HepG2 (cell line): Measurements from ENCODE around the gene MYO1B. TPM values are rescaled to one million over a fixed set of nuclear protein-coding genes. Genes with fewer than 3 reads are reported as not detected.

Experiments
- ATAC-seq: fragments of 200-7000 bp; cut with Tn5 transposase; 3 replicates; pipeline ENCODE4 v1.9.1; 2020; ENCODE audit warnings: mild to moderate bottlenecking, moderate library complexity
- BruUV-seq: library from RNA; stranded (reverse); fragments of 400-500 nt; replicated peaks from 2 replicates; lab custom pipeline; 2021; lab: Mats Ljungman, UMichigan
- CTCF ChIA-PET: fragments of 300-600 bp; formaldehyde crosslinking; extraction: SDS; loops from one replicate; lab custom pipeline; 2021; ENCODE audit warnings: low total read pairs, inconsistent platforms, low intra/inter-chr PET ratio; lab: Yijun Ruan, JAX
- POLR2A ChIA-PET: fragments of 350-600 bp; sonication (Branson Sonifier 250); formaldehyde crosslinking; loops from one replicate; lab custom pipeline; 2020; ENCODE audit warnings: antibody characterized with exemption, inconsistent platforms; lab: Yijun Ruan, JAX
- DNase-seq: peaks from one replicate; pipeline ENCODE4 v3.0.0-alpha.2; 2015; ENCODE audit warnings: low spot score
- FAIRE-seq: peaks from 3 replicates; lab custom pipeline; 2011; peaks lifted over from hg19 to GRCh38; lab: Jason Lieb, UNC
- H2AFZ ChIP-seq: one replicate; pipeline ENCODE4 v1.6.1; 2011; ENCODE audit warnings: low read length, inconsistent platforms
- H3K27ac ChIP-seq: fragments of 300-600 bp; 3 replicates; pipeline ENCODE4 v1.8.0; 2011; ENCODE audit warnings: mixed run types, mild to moderate bottlenecking, mixed read lengths, low read length, inconsistent platforms; ENCODE audit not compliant: insufficient read depth; ENCODE audit errors: extremely low read length
- H3K27me3 ChIP-seq, 2 experiments: fragments of 200-600 bp in 1 of 2; 2 replicates in 1 of 2; 3 replicates in 1 of 2; pipeline versions ENCODE4 v1.6.0 to v1.8.0; 2011; ENCODE audit warnings: low read length in 2 of 2, mild to moderate bottlenecking in 2 of 2, moderate library complexity in 2 of 2, inconsistent platforms in 1 of 2; ENCODE audit not compliant: insufficient read depth in 2 of 2, control insufficient read depth in 1 of 2
- H3K36me3 ChIP-seq, 2 experiments: fragments of 200-600 bp in 1 of 2; replicated peaks in 1 of 2; 2 replicates in 1 of 2; 3 replicates in 1 of 2; pipeline versions ENCODE4 v1.5.1 to v1.8.0; 2011; ENCODE audit warnings: low read length in 2 of 2, inconsistent platforms in 1 of 2; ENCODE audit not compliant: insufficient read depth in 2 of 2, control insufficient read depth in 1 of 2
- H3K4me1 ChIP-seq: 2 replicates; pipeline ENCODE4 v1.5.1; 2012; ENCODE audit warnings: low read length, inconsistent platforms; ENCODE audit not compliant: insufficient read depth
- H3K4me2 ChIP-seq: 2 replicates; pipeline ENCODE4 v1.6.0; 2011; ENCODE audit warnings: low read depth, low read length, inconsistent platforms
- H3K4me3 ChIP-seq, 3 experiments: fragments of 200-600 bp in 1 of 3; sonication (generic), shearing (Covaris generic) in 1 of 3; replicated peaks in 1 of 3; 2 replicates each; pipeline ENCODE4 v1.5.1; 2011 to 2016; ENCODE audit warnings: low read length in 3 of 3, inconsistent platforms in 2 of 3, low read depth in 2 of 3, mild to moderate bottlenecking in 2 of 3, control low read depth in 1 of 3, mixed read lengths in 1 of 3; ENCODE audit not compliant: insufficient read depth in 1 of 3
- H3K79me2 ChIP-seq: one replicate; pipeline ENCODE4 v1.6.1; 2011; ENCODE audit warnings: low read length, inconsistent platforms; ENCODE audit not compliant: insufficient read depth
- H3K9ac ChIP-seq: 2 replicates; pipeline ENCODE4 v1.6.0; 2011; ENCODE audit warnings: mild to moderate bottlenecking, low read depth, low read length, inconsistent platforms; ENCODE audit not compliant: insufficient read depth
- H3K9me3 ChIP-seq: 2 replicates; pipeline ENCODE4 v1.5.1; 2012; ENCODE audit warnings: mild to moderate bottlenecking, low read length
- H4K20me1 ChIP-seq: 2 replicates; pipeline ENCODE4 v1.6.0; 2011; ENCODE audit warnings: inconsistent platforms, mild to moderate bottlenecking, low read length, moderate library complexity; ENCODE audit not compliant: insufficient read depth
- ARNT2 ChIP-seq: sonication (generic); formaldehyde crosslinking; IDR thresholded peaks from 2 replicates; pipeline ENCODE4 v1.8.0; 2022; ENCODE audit warnings: mild to moderate bottlenecking, low read depth, missing genetic modification reagents, moderate library complexity
- CC2D1A ChIP-seq: sonication (generic); formaldehyde crosslinking; IDR thresholded peaks from 2 replicates; pipeline ENCODE4 v1.8.1; 2023; ENCODE audit warnings: mild to moderate bottlenecking, missing genetic modification reagents
- CEBPG ChIP-seq: IDR thresholded peaks from 2 replicates; pipeline ENCODE4 v1.6.1; 2016
- ELF1 ChIP-seq: sonication (generic); formaldehyde crosslinking; IDR thresholded peaks from 2 replicates; pipeline ENCODE4 v1.4.0; 2020; ENCODE audit warnings: missing genetic modification reagents
- HDAC1 ChIP-seq: sonication (generic); formaldehyde crosslinking; IDR thresholded peaks from 2 replicates; pipeline ENCODE4 v1.5.1; 2020; ENCODE audit warnings: mild to moderate bottlenecking, missing genetic modification reagents
- JUNB ChIP-seq: sonication (generic); formaldehyde crosslinking; IDR thresholded peaks from 2 replicates; pipeline ENCODE4 v1.8.0; 2022; ENCODE audit warnings: missing genetic modification reagents, mild to moderate bottlenecking, borderline replicate concordance
- SKI ChIP-seq: fragments of 450-650 bp; IDR thresholded peaks from one replicate; pipeline ENCODE4 v1.6.1; 2018; ENCODE audit warnings: mild to moderate bottlenecking; ENCODE audit not compliant: partially characterized antibody
- ZBTB8A ChIP-seq: sonication (generic); formaldehyde crosslinking; IDR thresholded peaks from 2 replicates; pipeline ENCODE4 v1.4.0; 2020; ENCODE audit warnings: mild to moderate bottlenecking, low read depth, missing genetic modification reagents, borderline replicate concordance
- ZMYM2 ChIP-seq: sonication (generic); formaldehyde crosslinking; IDR thresholded peaks from 2 replicates; pipeline ENCODE4 v1.8.0; 2022; ENCODE audit warnings: mild to moderate bottlenecking, missing genetic modification reagents
- ZNF468 ChIP-seq: sonication (generic); formaldehyde crosslinking; IDR thresholded peaks from 2 replicates; pipeline ENCODE4 v1.8.0; 2022; ENCODE audit warnings: mild to moderate bottlenecking, moderate library complexity, missing genetic modification reagents
- ZNF7 ChIP-seq: IDR thresholded peaks from 2 replicates; pipeline ENCODE4 v1.6.1; 2016; ENCODE audit warnings: missing biosample characterization, missing genetic modification reagents
- ZNF749 ChIP-seq: sonication (generic); formaldehyde crosslinking; IDR thresholded peaks from 2 replicates; pipeline ENCODE4 v1.8.0; 2022; ENCODE audit warnings: mild to moderate bottlenecking, missing genetic modification reagents, moderate library complexity, borderline replicate concordance
- WGBS: methylation state at CpG from one replicate; pipeline ENCODE4 v1.1.6; 2017; ENCODE audit warnings: low lambda C conversion rate; 5-methylcytosine and 5-hydroxymethylcytosine counted together
- in situ Hi-C: cut with HindIII; loops from 2 replicates; pipeline ENCODE4 v1.10.0; 2017; ENCODE audit warnings: low pct_unique_long_range_greater_than_20kb; ENCODE audit not compliant: extremely low pct_ligation_motif_present
- intact Hi-C: fragments of 100-400 bp; cut with micrococcal nuclease; formaldehyde crosslinking; loops from one replicate; pipeline ENCODE4 v1.10.0; 2022; ENCODE audit not compliant: unreplicated experiment
- polyA plus RNA-seq, 8 experiments: library from polyadenylated mRNA; depleted of rRNA in 3 of 8; stranded (reverse) in 7 of 8; unstranded in 1 of 8; fragments of >200 nt; fragmentation: Illumina TruSeq in 4 of 8; extraction: Trizol in 4 of 8; gene quantifications; 2 replicates each; pipeline versions ENCODE4 v1.2.1 to v1.2.3, GENCODE V29; 2011 to 2016; ENCODE audit warnings: low read depth in 4 of 8, missing spikeins in 1 of 8, mixed read lengths in 1 of 8; ENCODE audit not compliant: insufficient read depth in 1 of 8
- total RNA-seq, 5 experiments: library from RNA; depleted of rRNA; stranded (reverse); fragments of >200 nt; fragmentation: Illumina TruSeq; extraction: Trizol; gene quantifications; 2 replicates each; pipeline ENCODE4 v1.2.3, GENCODE V29; 2016; ENCODE audit warnings: low read depth in 1 of 5
- TF ChIP-seq, protein P1 (sequence below): sonication (generic); formaldehyde crosslinking; IDR thresholded peaks from 2 replicates; pipeline ENCODE4 v1.4.0; 2020; ENCODE audit warnings: missing genetic modification reagents

MYO1B gene
- total and polyA plus RNA-seq, 2 of the 13 experiments (the other 11 are each of a cell fraction or from before 2014, with no cell fraction given): 36.9 to 89.8 TPM

DNA sequence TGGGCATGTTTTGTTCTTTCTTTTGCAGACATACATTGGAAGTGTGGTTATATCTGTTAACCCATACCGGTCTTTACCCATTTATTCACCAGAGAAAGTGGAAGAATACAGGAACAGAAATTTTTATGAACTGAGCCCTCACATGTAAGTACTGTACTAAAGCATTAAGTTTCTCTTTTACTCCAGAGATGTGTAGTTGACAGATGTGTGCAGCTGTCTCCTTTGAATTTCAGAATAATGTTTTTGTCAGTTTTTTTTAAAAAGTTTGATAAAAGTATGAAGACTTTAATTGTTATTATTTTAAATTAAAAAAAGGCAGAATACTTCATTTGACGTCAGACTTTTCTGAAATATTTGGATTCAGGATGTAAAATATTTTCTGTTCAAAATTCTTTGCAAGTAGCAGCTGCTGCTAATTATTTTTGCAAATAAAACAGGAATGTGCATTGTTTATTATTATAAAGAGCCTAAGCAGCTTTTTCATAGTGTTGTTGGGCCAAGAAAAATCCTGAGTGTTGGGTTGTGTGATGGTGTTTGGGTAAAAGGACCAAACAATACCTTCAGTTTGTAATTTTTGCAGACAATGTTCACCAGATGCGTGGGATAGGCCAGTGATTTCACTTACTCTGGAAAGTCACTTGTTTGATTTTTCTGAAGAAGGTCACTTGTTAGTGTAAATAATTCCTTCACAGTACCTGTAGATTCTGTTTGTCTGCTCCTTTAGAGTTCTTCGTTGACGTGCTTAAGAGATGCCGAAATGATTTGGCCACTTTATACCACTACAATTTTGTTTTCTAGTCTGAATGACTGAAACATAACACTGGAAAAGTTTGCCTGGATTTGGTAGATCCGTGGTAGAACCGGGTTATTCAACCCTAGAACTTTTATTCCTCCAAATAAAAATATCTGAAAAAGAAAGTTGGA, 51.1 kb downstream of the MYO1B start:
- no peaks in the 10 kb centered on the region for H3K27me3 ChIP-seq
- peaks cover 17% of the 10 kb centered on the region for H3K4me1 ChIP-seq
- POLR2A ChIA-PET: no interaction called here
- FAIRE-seq (no peak), DNase-seq (no peak), ATAC-seq (no peak)
- intact Hi-C loops (no loop called here), in situ Hi-C loops (no loop called here)
- H3K4me2 ChIP-seq: no peak overlapping the region
- TF ChIP-seq, protein P1, sequence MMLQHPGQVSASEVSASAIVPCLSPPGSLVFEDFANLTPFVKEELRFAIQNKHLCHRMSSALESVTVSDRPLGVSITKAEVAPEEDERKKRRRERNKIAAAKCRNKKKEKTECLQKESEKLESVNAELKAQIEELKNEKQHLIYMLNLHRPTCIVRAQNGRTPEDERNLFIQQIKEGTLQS: no peak
- TF ChIP-seq ARNT2 (CRISPR knock-in tag) (no peak), CEBPG (CRISPR knock-in tag) (no peak)
- no peak overlapping the region for H2AFZ ChIP-seq
- CTCF ChIA-PET: no interaction called here
- no peaks in the 10 kb centered on the region for H4K20me1 ChIP-seq
- H3K9me3 ChIP-seq: no peaks in the 10 kb centered on the region
- BruUV-seq: no TSS peak
- 96% methylated on average over 8 of the region's 8 CpGs for WGBS
- H3K79me2 ChIP-seq: peaks cover 25% of the 10 kb centered on the region
- H3K9ac ChIP-seq: no peak overlapping the region
- no peak overlapping the region for H3K4me3 ChIP-seq
- H3K27ac ChIP-seq: no peak overlapping the region
- H3K36me3 ChIP-seq: peaks cover 3 to 25% of the 10 kb centered on the region in 2 experiments; a peak in 4 of 5 replicates

DNA sequence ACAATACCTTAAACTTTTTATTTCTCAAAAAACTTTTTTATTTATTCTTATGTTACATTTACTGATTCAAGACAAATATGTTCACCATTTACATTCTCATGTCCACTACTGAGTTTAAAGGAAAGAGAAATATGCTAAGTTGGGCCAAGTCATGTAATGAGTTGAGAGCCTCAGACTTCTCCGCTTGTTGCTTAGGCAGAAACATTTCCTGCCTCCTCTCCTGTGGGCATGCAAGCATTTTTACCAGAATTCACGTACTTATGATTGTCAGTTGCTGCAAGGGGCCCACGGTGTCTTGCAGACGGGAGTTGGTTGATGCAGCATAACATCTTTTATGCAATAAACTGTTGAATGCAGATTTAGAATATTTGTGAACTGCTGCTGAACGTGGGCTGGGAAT, 51.8 kb downstream of the MYO1B start:
- Histone ChIP-seq H3K36me3 (peaks cover 3 to 25% of the 10 kb centered on the region in 2 experiments; a peak in 4 of 5 replicates), H3K27ac (no peak overlapping the region), H4K20me1 (no peaks in the 10 kb centered on the region), H2AFZ (no peak overlapping the region), H3K9ac (no peak overlapping the region), H3K4me3 (no peak overlapping the region), H3K79me2 (peaks cover 22% of the 10 kb centered on the region), H3K27me3 (no peaks in the 10 kb centered on the region), H3K4me2 (no peak overlapping the region), H3K9me3 (no peaks in the 10 kb centered on the region), H3K4me1 (peaks cover 10% of the 10 kb centered on the region)
- POLR2A ChIA-PET: no interaction called here
- ATAC-seq (no peak), FAIRE-seq (no peak), DNase-seq (no peak)
- no TSS peak for BruUV-seq
- intact Hi-C loops: no loop called here
- CTCF ChIA-PET: no interaction called here
- WGBS: 75% methylated on average over 5 of the region's 5 CpGs
- in situ Hi-C loops: no loop called here
- TF ChIP-seq ZMYM2 (CRISPR knock-in tag) (no peak), HDAC1 (CRISPR knock-in tag) (no peak), ELF1 (CRISPR knock-in tag) (no peak), ZBTB8A (CRISPR knock-in tag) (no peak), SKI (no peak), ZNF749 (CRISPR knock-in tag) (no peak), CC2D1A (no peak), ZNF7 (CRISPR knock-in tag) (no peak), CEBPG (CRISPR knock-in tag) (no peak), JUNB (CRISPR knock-in tag) (no peak), ZNF468 (CRISPR knock-in tag) (no peak)
